KG1 (cell line): Measurements from ENCODE around the gene OR2M5.

Experiments
- DNase-seq: peaks from one replicate; lab custom pipeline; 2025; lab: John Stamatoyannopoulos, UW

OR2M5 gene, protein sequence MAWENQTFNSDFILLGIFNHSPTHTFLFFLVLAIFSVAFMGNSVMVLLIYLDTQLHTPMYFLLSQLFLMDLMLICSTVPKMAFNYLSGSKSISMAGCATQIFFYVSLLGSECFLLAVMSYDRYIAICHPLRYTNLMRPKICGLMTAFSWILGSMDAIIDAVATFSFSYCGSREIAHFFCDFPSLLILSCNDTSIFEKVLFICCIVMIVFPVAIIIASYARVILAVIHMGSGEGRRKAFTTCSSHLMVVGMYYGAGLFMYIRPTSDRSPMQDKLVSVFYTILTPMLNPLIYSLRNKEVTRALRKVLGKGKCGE

DNA sequence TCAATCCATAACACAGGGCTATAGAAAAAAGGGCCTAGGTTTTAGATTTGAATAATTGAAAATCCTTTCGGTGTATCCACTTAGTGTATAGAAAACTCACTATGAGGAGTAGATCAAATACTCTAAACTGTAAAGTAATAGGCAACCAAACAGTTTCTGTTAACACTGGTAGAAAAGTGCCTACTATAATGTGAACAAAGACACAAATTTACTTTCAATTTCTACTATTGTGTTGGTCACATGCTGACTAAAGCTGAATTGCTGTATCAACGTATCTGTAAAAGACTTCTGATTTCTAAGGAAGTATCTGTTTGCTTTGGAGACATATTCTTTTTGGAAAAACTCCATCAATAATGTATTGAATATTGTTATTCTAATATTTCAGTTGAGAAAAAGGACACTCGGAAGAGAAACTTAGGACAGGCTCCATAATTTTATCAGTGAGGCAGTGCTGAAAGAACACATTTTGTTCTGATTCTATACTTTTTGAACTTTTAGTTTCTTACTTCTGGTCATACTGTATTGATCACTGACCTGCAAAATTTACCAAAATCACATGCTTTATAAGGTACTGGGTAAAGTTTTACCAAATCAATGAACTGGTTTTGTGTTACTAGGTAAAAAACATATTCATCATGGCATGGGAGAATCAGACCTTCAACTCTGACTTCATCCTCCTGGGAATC, at the start of gene OR2M5:
TSS of gene OR2M5 (plus strand) at position 636 of the 686 bp plus-strand sequence. CDS start at position 636, 0 bp downstream.
- no peak for DNase-seq

DNA sequence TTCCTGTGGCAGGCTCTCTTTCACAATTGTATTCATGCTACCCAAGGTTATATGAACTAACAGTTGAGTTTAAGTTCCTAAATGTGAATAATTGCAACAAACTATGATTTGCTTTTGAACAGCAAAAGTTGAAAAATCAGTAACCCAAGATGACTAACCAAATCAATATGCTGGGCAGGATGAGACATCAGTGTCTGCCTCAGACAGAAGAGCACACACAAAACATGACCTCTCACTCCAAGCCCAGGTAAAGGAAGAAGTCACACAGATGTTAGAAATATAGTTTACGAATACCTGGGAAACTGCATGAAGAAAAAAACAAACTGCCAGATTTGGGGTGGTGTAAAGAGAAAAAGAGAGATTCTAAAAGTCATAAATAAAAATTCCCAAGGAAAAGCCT, 46.4 kb upstream of the OR2M5 start:
- no peak for DNase-seq

GRCh38 chr1:248102847-248103246, 42.1 kb upstream of the OR2M5 start:
- no peak for DNase-seq

- DNase-seq = no peak
Observed at GRCh38 chr1:248111157-248111556, 33.8 kb upstream of the OR2M5 start.

DNA sequence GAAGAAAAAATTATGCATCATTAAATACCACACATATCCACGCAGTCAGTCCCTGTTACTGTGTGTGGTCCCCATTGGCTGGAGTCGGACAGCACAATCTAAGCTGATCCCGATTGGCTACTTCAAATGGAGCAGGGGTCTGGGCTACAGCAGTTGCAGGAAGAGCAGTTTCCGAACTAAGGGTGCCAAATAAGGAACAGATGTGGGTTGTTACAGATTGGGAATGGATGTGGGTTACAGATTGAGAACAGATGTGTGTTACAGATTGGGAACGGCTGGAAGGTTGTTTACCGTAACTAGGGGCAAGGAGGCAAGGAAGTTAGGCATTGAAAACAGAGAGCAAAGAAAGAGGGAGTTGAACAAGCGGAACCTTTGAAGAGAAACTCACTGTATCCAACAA, 30.1 kb upstream of the OR2M5 start:
- no peak for DNase-seq

GRCh38 chr1:248127653-248128052, 17.3 kb upstream of the OR2M5 start:
- DNase-seq = no peak

GRCh38 chr1:248136811-248137210, 8.1 kb upstream of the OR2M5 start:
- DNase-seq = no peak

GRCh38 chr1:248140846-248141245, 4.1 kb upstream of the OR2M5 start:
- no peak for DNase-seq

DNA sequence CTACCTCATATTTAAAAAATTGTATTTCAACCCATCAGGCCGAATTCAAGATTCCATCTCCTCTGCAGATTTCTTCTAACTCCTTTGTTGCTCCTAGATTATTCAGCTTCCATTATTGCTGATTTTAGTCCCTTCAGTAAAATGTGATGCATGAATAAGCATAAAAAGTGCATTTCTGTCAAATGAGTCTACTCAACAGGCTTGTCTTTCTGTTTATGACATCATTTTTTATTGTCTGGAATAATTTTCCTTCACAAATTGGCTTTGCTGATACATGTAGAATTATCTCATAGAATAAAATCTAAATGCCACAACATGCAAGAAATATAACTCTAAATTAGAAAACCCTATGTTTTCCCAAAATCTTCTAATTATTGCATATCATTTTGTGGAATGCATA, 1.6 kb upstream of the OR2M5 start:
- DNase-seq = no peak

- DNase-seq = no peak
Observed at GRCh38 chr1:248152056-248152827, 7.3 kb downstream of the OR2M5 start.

GRCh38 chr1:248155927-248156326, 11.0 kb downstream of the OR2M5 start:
- DNase-seq = no peak

- DNase-seq = no peak
Observed at GRCh38 chr1:248158758-248159157, 13.8 kb downstream of the OR2M5 start.

DNA sequence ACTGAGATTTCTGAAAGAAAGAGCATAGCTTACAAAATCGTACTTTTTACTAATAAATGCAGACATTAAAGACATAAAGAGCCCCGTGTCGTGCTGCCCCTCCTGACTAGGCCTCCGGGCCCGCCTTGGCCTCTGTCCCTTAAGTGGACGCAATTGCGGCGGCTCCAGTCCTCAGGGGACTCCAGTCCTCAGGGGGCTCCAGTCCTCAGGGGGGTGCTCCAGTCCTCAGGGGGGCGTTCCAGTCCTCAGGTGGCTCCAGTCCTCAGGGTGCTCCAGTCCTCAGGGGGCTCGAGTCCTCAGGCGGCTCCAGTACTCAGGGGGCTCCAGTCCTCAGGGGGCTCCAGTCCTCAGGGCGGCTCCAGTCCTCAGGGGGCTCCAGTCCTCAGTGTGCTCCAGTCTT, 19.1 kb downstream of the OR2M5 start:
- DNase-seq = no peak

DNA sequence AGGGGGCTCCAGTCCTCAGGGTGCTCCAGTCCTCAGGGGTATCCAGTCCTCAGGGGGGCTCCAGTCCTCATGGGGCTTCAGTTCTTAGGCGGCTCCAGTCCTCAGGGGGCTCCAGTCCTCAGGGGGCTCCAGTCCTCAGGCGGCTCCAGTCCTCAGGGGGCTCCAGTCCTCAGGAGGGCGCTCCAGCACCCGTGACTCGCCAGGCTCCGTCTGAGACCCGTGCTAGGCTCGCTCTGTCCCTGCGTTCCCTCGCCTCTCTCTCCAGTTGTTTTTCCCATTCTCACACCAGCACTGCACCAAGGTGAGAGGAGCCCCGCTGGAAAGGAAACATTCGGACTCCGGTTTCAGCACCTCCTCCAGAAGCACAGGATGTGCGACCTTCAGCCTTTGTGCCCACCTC, 20.2 kb downstream of the OR2M5 start:
- no peak for DNase-seq

DNA sequence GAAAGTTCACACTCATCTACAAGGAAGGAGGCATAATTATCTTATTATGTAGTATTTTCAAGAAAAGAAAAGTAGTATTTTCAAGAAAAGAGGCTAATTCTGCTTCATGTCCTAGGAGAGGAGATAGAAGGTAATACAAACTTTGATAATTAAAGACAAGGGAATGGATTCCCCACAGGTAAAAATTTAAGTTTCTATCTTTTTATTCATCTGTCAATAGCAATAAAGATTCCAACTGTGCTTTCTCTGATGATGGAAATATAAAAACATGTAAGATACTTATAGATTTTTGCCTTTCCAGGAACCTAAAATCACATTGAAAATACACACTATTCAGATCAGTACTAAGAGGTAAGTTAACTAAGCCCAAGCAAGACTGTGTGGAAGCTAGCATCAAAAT, 29.6 kb downstream of the OR2M5 start, which contains the start of gene OR2M2:
TSS of gene OR2M2 (plus strand) at position 301 of the 400 bp plus-strand sequence. CDS start 5,165 bp downstream, outside the sequence.
- DNase-seq = no peak

DNA sequence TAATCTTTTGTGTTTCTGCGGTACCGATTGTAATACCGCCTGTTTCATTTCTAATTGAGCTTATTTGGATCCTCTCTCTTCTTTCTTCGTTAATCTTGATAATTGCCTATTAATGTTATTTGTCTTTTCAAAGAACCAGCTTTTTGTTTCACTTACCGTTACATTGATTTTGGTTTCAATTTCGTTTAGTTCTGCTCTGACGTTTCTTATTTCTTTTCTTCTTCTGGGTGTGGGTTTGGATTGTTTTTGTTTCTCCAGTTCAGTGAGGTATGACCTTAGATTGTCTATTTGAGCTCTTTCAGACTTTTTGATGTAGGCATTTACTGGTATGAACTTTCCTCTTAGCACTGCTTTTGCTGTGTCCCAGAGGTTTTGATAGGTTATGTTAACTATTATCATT, 39.0 kb downstream of the OR2M5 start:
- DNase-seq = no peak

GRCh38 chr1:248187363-248187762, 42.4 kb downstream of the OR2M5 start:
- no peak for DNase-seq

DNA sequence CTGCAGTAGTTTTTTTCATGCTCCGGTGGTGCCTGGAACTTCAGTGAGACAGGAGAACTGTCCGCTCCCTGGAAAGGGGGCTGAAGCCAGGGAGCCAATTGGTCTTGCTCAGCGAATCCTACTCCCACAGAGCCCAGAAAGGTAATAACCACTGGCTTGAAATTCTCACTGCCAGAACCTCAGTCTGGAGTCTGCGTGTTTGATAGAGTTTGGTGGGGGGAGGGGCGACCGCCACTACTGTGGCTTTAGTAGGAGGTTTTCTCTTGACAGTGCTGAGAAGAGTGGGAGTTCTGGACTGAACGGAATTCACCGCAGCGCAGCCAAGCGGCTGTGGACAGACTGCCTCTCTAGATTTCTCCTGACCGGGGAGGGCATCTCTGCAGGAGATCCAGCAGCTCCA, 44.1 kb downstream of the OR2M5 start:
- no peak for DNase-seq

DNA sequence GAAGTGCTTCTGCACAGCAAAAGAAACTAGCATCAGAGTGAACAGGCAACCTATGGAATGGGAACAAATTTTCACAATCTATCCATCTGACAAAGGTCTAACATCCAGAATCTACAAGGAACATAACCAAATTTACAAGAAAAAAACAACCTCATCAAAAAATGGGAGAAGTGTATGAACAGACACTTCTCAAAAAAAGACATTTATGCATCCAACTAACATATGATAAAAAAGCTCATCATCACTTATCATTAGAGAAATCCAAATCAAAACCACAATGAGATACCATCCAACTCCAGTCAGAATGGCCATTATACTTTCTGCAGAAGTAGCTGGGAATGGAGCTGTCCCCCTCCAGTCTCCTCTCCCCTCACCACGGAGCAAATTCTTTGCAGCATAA, 49.2 kb downstream of the OR2M5 start:
- no peak for DNase-seq
